ENCODE results near the gene TAOK3.

DNA sequence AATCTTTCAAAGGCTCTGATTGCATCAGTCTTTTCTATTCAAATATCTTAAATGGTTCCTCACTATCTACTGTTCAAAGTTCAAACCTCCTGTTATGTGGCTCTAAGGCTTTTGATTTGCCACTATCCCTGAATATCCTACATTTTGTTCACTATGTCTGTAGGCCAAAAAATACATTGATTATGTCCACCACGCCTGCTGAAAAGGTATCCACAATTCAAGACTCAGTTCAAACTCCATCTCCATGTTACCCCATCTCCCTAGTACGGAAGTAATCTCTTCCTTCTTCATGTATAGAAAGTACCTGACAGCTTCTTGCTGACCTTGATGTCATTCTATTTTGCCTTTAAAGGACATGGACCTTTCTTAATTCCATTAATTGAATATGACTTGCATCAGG lies 24.8 kb downstream of the TAOK3 start:
- TF ChIP-seq, protein P1, sequence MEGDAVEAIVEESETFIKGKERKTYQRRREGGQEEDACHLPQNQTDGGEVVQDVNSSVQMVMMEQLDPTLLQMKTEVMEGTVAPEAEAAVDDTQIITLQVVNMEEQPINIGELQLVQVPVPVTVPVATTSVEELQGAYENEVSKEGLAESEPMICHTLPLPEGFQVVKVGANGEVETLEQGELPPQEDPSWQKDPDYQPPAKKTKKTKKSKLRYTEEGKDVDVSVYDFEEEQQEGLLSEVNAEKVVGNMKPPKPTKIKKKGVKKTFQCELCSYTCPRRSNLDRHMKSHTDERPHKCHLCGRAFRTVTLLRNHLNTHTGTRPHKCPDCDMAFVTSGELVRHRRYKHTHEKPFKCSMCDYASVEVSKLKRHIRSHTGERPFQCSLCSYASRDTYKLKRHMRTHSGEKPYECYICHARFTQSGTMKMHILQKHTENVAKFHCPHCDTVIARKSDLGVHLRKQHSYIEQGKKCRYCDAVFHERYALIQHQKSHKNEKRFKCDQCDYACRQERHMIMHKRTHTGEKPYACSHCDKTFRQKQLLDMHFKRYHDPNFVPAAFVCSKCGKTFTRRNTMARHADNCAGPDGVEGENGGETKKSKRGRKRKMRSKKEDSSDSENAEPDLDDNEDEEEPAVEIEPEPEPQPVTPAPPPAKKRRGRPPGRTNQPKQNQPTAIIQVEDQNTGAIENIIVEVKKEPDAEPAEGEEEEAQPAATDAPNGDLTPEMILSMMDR (IDR thresholded peaks at IDR 0.05): no peak
- TF ChIP-seq POLR2A (IDR thresholded peaks at IDR 0.05) (no peak), POLR2AphosphoS5 (IDR thresholded peaks at IDR 0.05) (no peak)

Measured in prostate gland (tissue), 2 donors.